Activated CD4-positive, alpha-beta T cell treated with anti-CD3 and anti-CD28 coated beads, Interleukin-10, Interleukin-2, amounts not matched to agents 100 ng/mL and 50 ng/mL, durations not matched to agents 16 hours and 8 hours (primary cell): ENCODE measurements around the gene SUPT7L.
"Not testable (repeated sequence)": the region's sequence is repeated elsewhere in the genome, so short reads cannot be mapped to it uniquely, and the experiment has no call there.

ENCODE experiments used
- DNase-seq: peaks from one replicate; pipeline ENCODE4 v3.0.0-alpha.2; 2020

SUPT7L gene

GRCh38 chr2:27634291-27634690 lies 29.1 kb downstream of the SUPT7L start:
- DNase-seq: no peak

GRCh38 chr2:27630257-27630656 lies 33.2 kb downstream of the SUPT7L start:
- not testable (repeated sequence) for DNase-seq

- DNase-seq: peak; percentile 97
Observed at GRCh38 chr2:27628767-27629709, 34.4 kb downstream of the SUPT7L start, which contains the start of the genes CCDC121 and GPN1. TSS of gene CCDC121 (minus strand) at chr2:27629012. CDS start at chr2:27627799, 1,213 bp downstream. TSS of gene GPN1 (plus strand) at chr2:27629050. CDS start at chr2:27629059, 9 bp downstream.

- DNase-seq: peak; percentile 33
Observed at GRCh38 chr2:27627963-27628766, 35.2 kb downstream of the SUPT7L start.

- DNase-seq: not testable (repeated sequence)
Observed at GRCh38 chr2:27626921-27627320, 36.5 kb downstream of the SUPT7L start.

GRCh38 chr2:27626323-27626722 lies 37.1 kb downstream of the SUPT7L start:
- DNase-seq: not testable (repeated sequence)

- DNase-seq: no peak
Observed at GRCh38 chr2:27624943-27625342, 38.5 kb downstream of the SUPT7L start.

DNA sequence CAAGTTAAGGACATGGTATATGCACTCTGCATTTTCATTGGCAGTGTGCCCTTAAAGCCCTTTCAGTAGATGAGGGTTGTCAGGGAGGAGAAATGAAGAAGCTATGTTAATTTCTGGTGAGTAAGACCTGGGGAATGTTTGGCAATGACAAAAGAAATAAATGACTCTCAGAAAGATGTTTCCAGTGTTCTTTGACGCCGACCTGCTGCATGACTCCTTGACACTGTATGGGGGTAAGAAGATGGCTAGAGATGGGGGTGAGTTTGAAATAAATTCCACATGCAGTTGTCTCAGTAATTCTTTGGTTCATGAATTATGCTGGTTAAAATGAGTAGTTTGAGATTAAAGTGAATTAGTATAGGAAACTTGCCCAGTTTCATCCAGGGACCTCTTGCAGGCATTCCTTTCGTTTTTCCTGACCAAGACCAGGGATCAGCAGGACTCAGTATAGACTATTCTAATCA lies 40.5 kb downstream of the SUPT7L start:
- DNase-seq: no peak

DNA sequence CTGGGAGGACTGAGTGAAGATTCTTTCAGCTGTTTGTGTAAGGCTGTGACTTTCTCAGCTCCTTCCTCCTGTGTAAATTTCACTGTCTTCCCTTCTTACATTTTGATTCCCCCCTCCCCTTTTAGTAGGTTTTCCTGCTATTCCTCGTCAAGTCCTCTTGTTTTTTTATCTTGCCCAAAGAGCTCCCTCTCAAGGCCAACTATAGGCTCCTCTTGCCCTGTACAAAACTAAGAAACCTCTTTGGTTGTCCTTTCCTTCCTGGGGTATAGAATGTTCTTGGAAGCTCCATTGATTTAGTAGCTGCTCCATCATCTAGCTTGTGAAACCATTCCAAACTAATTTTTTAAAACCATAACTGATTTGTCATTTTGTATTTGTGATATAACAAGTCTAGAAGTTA lies 41.9 kb downstream of the SUPT7L start:
- DNase-seq: no peak

DNA sequence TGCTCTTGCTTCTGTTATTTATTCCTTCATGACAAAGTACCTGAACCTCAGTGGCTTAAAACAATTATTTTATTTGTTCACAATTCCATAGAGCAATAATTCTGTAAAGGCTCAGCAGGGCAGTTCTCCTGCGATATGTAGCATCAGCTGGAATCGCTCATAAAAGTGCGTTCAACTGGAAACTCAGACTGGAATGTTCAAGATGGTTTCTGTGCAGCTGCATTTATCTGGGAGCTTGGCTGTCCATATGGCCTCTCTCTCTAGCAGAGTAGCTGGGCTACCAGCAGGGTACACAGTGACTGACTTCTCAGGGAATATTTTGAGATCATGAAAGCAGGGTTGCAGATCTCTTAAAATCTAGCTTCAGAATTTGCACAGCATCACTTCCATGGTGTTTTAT lies 48.1 kb downstream of the SUPT7L start:
- DNase-seq: no peak

DNA sequence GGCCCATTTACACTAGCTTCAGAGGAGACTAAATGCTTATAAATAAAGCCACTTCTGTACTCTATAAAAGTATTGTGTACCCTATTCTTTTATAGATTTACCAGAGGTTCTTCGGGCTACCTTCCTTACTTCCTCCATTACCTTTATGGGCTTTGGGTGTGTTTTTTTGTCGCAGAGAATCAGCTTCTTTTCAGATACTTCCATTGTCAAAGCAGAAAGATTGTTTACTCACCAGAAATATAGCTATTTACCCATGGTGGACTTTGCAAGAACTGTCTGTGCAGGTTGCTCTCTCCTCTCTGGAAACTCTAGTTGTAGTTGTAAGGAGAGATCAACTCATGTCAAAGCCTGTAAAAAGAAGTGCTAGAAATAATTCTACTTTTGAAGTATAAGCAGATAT lies 49.4 kb downstream of the SUPT7L start:
- no peak for DNase-seq

- no peak for DNase-seq
Observed at GRCh38 chr2:27606611-27607010, 56.8 kb downstream of the SUPT7L start.
